Ishikawa (cell line): ENCODE measurements around the gene WDR75.

Source experiments
- CEBPB ChIP-seq: IDR thresholded peaks from 2 replicates; pipeline ENCODE4 v1.6.1; 2012
- CREB1 ChIP-seq: IDR thresholded peaks from 2 replicates; pipeline ENCODE4 v1.6.1; 2012; ENCODE audit warnings: low read depth
- EGR1 ChIP-seq: IDR thresholded peaks from 2 replicates; pipeline ENCODE4 v1.6.1; 2012
- EP300 ChIP-seq: IDR thresholded peaks from 2 replicates; pipeline ENCODE4 v1.6.1; 2012; ENCODE audit warnings: borderline replicate concordance
- FOXM1 ChIP-seq: IDR thresholded peaks from 2 replicates; pipeline ENCODE4 v1.6.1; 2012; ENCODE audit warnings: low read depth, borderline replicate concordance
- MAX ChIP-seq: IDR thresholded peaks from 2 replicates; pipeline ENCODE4 v1.6.1; 2012
- NFIC ChIP-seq: IDR thresholded peaks from 2 replicates; pipeline ENCODE4 v1.6.1; 2012
- RAD21 ChIP-seq: IDR thresholded peaks from 2 replicates; pipeline ENCODE4 v1.6.1; 2012; ENCODE audit warnings: low read depth
- REST ChIP-seq: IDR thresholded peaks from 2 replicates; pipeline ENCODE4 v1.6.1; 2012; ENCODE audit warnings: low read depth, mild to moderate bottlenecking
- TAF1 ChIP-seq: IDR thresholded peaks from 2 replicates; pipeline ENCODE4 v1.6.1; 2012; ENCODE audit warnings: low read depth, mild to moderate bottlenecking
- TCF12 ChIP-seq: IDR thresholded peaks from 2 replicates; pipeline ENCODE4 v1.6.1; 2012; ENCODE audit warnings: low read depth
- TEAD4 ChIP-seq: IDR thresholded peaks from 2 replicates; pipeline ENCODE4 v1.6.1; 2012
- USF1 ChIP-seq: IDR thresholded peaks from 2 replicates; pipeline ENCODE4 v1.6.1; 2012
- YY1 ChIP-seq: IDR thresholded peaks from 2 replicates; pipeline ENCODE4 v1.6.1; 2012; ENCODE audit warnings: low read depth
- ZBTB7A ChIP-seq: IDR thresholded peaks from 2 replicates; pipeline ENCODE4 v1.6.1; 2012; ENCODE audit warnings: low read depth

The WDR75 gene

GRCh38 chr2:189440947-189441708 is at the start of gene WDR75:
Gene WDR75, plus strand, starts transcription at chr2:189441474. Its CDS starts 19 bp downstream, at chr2:189441493.
- TF ChIP-seq EP300 (no peak; the same call in 1 of the 2 replicates), CREB1 (peak; percentile 97), MAX (peak; percentile 78), TAF1 (peak; percentile 71), YY1 (peak; percentile 90), FOXM1 (no peak), TEAD4 (no peak), USF1 (peak; percentile 96), RAD21 (no peak), CEBPB (no peak), ZBTB7A (no peak), NFIC (no peak), TCF12 (no peak)

GRCh38 chr2:189393440-189394111 is 47.7 kb upstream of the WDR75 start:
- TF ChIP-seq EGR1, result no peak
- TF ChIP-seq MAX, result no peak
- TF ChIP-seq FOXM1, result no peak
- TF ChIP-seq REST, result no peak
- no peak for TF ChIP-seq USF1
- no peak for TF ChIP-seq YY1
- no peak for TF ChIP-seq NFIC
- TF ChIP-seq TCF12, result no peak
- no peak for TF ChIP-seq CEBPB
- TF ChIP-seq RAD21, result no peak
- no peak for TF ChIP-seq ZBTB7A
- TF ChIP-seq CREB1, result no peak
- TF ChIP-seq EP300, result no peak
- TF ChIP-seq TAF1, result no peak

GRCh38 chr2:189394525-189394924 is 46.7 kb upstream of the WDR75 start:
- TF ChIP-seq ZBTB7A, result no peak
- no peak for TF ChIP-seq YY1
- no peak for TF ChIP-seq CREB1
- TF ChIP-seq EP300, result no peak
- no peak for TF ChIP-seq TAF1
- no peak for TF ChIP-seq RAD21
- TF ChIP-seq USF1, result no peak
- TF ChIP-seq TEAD4, result no peak
- TF ChIP-seq TCF12, result no peak
- TF ChIP-seq CEBPB, result no peak
- no peak for TF ChIP-seq NFIC
- no peak for TF ChIP-seq REST

GRCh38 chr2:189402932-189403331 is 38.3 kb upstream of the WDR75 start:
- no peak for TF ChIP-seq CREB1
- TF ChIP-seq FOXM1, result no peak
- no peak for TF ChIP-seq REST
- no peak for TF ChIP-seq CEBPB
- TF ChIP-seq EP300, result no peak
- no peak for TF ChIP-seq TCF12
- no peak for TF ChIP-seq EGR1
- TF ChIP-seq TAF1, result no peak
- no peak for TF ChIP-seq ZBTB7A
- no peak for TF ChIP-seq RAD21
- no peak for TF ChIP-seq TEAD4
- TF ChIP-seq NFIC, result no peak
- no peak for TF ChIP-seq USF1
- TF ChIP-seq MAX, result no peak
- TF ChIP-seq YY1, result no peak
